ENCODE results near the gene SH3PXD2A.
A peak's percentile ranks its signal among the peaks of the same experiment; 100 is the strongest.
"Not testable (repeated sequence)": the region's sequence is repeated elsewhere in the genome, so short reads cannot be mapped to it uniquely, and the experiment has no call there.

SH3PXD2A gene

DNA sequence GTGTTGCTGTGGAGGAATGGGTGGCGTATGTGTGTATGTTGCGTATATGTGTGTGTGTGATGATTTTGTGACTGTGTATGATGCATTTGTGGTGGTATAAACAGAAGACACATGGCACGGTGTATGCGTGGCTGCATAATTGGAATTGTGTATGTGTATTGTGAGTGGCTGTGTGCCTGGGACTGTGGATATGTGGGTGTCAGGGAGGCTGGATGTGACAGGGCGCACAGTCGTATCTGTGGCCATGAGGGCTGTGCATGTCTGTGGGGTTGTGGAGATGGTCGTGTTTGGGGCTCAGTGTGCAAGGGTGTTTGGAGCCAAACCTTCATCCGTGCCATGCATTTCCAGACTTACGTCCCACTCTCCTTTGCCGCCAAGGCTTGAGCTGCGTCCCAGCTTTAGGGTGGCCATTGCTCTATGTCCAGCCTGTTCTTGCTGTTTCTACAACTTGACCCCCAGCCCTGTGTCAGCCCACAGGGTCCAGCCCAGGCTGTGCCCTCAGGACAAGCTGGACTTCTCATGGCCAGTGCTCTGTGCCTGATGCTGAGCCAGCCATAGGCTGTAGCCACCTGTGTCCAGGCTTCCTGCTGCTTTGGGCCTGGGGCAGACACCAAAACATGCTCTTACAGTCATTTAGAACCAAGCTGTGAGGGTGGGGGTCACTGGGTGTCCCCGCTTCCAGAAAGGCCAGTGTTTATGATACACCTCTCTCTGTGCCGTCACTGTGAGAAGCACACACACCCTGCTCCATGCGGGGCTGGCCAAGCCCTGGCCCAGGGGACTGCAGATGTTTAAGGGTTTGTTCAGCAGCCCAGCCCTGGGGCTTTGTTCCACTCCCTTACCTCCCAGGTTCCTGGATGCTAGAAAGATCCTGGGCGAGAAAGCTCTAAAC lies 234.2 kb downstream of the SH3PXD2A start:
- no peak for DNase-seq (ENCODE audit: low read depth in 2 of 2)

DNA sequence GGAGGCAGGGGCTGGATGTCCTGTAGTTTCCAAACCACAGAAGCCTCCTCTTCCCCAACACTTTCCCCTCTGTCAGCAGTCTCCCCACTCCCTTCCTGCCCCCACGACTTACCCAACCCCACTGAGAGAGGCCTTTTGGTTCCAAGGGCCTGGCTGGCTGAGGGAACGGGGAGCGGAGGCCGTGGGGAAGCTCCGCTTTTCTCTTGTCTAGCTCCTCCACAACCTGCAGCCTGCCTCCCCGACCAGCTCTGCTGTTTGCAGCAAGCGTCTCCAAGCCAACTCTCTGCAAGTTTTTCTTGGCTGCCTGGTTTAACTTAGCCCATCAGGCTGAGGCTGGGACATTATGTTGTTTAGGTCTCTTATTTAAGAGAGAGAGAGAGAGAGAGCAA lies 235.0 kb downstream of the SH3PXD2A start:
- no peak for DNase-seq (ENCODE audit: low read depth in 2 of 2)

DNA sequence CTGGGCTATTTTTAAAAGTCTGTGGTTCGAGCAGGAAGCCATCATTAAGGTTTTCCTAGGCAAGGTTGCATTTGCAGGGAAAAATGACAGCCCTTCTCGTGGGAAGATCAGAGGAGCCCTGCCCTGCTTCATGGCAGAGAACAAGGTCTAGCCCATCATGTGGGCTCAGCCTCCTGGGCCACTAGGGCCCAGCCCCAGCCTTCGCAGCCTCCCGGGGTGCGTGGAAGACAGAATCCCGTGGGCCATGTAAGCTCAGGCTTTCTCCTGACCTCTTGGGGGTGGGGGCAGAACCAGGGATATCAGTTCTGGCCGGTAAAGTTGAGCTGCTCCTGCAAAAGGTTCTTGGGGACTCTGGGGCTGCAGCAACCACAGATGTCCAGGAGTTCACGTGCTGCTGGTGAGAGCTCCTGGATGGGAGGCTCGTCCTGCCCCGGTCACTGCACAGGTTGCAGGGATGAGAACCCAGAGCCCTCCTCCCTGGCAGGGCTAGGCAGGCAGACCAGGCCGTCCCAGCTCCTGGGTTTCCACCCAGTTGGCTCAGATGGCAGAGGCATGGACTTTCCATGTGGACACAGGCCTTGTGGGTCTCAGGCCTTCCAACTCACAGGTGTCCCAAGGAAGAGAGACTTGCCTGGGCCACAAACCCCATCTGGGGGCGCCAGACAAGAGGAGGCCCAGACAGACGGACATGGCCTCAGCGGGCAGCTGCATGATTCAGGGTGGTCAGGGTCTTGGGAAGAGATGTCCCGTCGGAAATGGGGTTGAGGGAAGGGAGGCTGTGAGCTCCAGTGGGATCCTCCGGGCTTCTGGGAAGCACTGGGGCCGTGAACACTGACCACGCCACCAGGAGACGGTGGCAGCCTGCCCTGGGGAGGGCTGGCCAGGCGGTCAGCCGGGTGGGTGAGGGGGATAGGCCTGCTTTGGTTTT lies 235.7 kb downstream of the SH3PXD2A start:
- no peak for DNase-seq (ENCODE audit: low read depth in 2 of 2)

DNA sequence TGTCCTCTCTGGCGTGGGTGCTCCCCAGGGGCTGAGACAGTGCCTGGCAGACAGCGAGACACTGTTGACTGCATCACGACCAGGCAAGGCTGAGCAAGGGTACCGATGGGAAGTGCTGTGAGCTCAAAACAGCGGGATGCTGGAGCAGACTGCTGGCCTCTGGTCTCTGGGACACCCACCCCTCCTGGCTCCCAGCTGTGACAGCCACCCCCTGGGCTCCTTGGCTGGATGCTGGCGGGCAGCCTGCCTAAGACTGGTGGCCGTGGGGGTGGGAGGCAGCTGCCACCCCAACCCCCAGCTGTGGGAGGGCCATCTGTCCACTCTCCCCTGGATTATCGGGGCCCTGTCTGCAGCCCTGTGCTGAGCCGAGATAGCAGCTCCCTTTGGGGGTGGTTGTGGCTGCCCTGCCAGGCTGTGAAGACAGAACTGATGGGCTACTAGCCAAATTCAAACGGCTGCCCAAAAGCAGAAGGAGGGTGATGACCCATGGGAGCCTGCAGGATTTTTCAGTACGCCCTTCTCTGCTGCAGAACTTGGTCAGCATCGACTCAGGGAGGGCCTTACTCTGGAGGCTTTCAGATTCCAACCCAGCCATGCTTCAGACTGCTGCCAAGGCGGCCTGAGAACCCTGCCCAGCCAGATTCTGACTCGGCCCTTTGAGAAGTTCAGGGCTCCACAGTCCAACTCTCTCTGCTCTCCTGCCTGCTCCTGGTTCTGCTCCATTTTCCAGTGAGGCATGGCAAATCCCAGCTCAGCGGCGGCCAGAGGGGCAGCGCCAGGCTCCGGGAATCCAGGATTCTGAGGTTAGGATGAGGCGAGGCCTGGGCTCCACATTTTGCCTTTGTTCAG lies 236.6 kb downstream of the SH3PXD2A start:
- DNase-seq (ENCODE audit: low read depth in 2 of 2): no peak

DNA sequence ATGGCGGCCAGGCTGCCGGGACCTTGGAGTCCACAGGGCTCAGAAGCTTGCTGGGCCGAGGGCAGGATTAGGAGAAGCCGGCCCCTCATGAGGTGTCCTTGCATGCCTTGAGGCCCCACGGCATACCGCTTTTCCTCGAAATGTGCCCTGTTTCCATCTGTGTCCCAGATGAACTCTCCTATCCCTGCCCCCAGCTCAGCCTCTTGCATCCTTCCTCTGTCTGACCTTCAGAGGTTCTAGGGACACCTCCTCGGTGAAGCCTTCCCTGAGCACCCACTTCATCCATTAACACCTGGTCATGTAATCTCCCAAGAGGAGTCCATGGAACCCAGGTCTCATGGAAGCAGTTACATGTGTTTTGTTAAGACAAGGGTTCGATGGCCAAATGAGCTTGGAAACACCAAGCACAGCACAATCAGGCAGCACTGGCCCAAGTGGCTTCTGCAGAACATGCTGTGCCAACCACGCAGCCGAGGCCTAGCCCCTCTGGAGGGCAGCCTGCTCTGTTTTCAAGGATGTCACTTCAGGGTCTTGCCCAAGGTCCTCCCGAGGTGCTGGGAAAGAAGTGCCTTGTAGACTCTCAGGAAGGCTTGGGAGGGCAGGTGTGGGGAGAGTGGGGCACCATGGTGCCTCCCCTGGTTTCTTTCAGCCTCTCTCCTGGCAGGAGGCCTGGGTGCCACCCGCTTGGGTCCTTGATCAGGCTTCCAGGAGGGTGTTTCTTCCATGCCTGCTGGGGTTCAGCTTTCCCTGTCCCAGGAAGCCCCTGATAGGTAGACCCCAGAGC lies 237.6 kb downstream of the SH3PXD2A start:
- DNase-seq (ENCODE audit: low read depth in 2 of 2): no peak

DNA sequence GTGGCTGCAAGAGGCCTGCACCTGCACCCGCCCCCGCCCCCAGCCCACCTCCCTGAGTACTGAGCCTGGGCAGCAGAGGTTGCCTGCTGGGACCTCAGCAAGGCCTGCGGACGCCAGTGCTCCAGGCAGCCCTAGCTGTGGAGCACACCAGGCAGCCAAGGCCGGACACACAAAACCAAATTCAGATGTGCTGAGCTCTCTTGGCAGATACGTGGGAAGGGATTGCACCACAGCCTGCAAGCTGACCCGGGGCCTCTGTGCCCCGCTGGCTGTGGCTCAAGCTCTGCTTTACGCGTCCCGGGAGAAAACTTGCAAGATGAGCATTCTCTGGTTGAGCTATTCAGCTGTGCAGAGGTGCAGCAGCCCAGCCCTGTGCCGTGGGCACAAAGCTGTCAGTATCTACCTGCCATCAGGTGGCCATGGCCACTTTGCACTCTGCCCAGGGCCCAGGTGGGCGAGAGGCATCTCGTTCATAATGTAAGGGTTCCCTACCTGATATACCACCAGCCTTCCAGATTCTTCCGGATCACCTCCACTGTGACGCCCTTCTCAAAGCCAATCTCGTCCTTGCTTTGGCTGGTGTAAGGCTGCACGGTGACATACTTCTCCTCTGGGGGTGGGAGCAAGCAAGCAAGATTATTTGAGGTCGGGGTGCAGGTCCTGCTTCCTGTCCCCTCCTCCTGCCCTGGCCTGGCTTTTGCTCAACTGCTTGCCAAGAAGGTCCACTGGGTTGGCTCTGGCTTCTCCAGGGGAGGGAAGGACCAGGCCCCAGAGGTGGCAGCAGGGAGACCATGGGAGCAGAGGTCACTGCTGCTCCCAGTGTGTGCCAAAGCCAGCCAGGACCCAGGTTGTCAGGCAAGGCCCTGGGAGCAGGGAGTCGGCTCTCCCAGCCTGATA lies 238.4 kb downstream of the SH3PXD2A start:
- DNase-seq (ENCODE audit: low read depth in 2 of 2): no peak

DNA sequence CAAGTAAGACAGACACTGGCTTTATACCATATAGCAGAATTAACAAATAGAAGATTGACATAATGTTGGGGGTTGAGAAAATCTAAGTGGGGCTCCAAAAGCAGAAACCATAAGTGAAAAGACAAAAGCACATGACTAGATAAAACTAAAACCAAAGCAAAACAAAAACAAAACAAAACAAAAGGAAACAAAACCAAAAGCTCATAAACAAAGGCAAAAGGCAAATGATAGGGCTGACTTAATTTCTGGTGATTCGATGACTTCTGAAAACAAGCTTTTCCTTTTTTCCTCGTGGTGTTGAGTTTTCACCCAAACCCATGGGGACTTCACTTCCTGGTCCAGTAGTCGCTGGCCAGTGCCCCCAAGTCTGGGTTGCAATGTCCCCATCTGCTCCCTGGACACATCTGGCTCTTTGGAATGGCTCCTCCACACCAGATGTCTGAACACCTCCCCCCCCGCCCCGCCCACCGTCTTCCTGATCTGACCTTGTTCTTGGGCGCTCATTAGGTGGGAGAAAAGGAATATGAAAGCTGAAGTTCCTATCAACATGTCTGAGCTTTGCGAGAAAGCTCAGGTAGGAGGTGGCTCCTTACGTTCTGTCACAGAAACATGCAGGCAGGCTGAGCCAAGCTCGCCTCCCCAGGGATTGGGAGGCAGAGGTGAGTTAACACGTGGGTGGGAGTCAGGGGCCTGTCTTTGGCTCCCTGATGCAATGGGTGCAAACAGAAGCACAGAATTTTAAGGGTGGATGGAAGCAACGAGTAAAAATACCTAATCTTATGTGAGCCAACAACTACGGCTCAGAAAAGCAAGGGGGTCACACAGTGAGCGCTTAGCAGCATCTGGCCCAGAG lies 240.8 kb downstream of the SH3PXD2A start:
- DNase-seq (ENCODE audit: low read depth in 2 of 2): no peak

DNA sequence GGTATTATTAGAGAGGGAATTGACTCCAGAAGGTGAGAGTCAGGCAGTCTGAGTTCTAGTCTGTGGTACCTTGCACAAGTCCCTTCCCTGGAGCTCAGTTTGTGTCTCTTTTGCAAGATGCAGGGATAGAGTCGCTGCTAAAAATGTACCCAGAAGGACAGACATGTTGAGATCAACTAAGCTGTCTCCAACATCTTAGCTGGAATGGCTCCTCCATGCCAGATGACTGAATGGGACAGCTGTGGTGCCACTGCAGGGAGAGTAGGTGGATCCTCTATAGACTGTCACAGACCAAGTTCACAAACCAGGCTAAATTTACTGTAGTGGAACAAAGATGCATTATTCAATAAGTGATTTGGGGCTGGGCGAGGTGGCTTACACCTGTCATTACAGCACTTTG lies 241.8 kb downstream of the SH3PXD2A start:
- no peak for DNase-seq (ENCODE audit: low read depth in 2 of 2)

DNA sequence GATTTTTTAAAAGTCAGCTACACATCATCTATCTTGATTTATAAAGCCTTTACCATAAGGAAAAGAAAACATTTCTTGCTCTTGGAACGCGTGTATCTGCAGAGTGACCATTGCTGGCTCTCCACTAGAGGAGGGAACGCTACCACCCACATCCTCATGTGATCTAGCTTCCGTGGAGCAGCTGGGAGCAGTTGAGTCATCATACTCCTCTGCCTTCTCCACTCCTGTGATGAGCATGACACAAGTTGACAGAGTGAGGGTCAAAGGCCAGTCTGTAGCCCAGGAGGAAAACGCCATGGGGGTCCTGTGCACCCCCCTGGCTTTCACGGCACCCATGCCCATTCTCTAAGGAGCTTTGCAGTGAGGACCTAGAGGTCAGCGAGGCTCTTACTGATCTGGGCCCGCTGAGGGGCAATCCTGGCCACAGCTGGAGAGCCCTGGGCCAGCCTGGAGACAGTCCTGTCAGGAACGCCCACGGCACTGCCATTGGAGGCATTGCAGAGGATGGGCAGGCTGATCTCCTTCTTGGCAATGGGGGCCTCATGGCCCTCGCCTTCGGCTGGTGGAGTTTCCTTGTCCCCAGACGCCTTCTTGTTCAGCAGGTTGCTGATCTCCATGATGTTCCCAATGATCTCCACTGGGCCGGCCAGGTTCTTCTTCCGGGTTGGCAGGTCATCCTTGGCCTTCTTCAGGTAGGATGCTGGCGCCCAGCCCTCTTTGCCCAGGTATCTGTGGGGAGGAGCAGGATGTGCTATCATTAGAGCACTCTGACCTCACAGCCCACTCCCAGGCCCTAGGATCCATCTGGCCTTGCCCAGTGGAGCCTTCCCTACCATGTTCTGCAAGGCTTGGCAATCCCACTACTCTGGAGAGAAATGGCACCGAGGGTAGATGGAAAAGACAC lies 242.7 kb downstream of the SH3PXD2A start:
- DNase-seq (ENCODE audit: low read depth in 2 of 2): no peak

DNA sequence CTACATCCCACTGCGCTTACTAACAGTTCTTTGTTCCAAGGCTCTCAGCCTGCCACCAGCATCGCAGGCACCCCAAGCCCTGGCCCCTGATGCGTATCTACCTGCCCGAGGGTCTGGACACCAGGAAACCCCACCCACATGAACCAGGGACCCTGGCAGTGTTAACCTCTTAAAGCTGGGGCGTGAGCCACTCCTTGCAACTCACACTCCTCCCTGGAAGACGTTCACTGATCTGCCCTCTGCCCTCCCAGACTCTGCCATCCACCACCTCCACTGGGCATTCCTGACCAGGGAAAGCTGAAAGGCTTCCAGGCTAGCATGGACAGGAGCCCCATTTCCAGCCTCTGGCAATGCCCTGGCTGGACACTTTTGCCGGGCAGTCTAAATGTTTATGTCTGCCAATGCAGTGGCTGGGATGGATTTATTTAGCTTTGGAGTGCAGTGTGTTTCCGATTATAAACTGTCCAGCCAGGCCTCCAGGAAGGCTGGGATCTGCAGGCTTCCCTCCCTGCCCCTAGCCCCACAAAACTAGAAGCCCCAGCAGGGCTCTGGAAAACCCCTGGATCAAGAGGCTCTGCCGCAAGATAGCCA lies 244.4 kb downstream of the SH3PXD2A start:
- no peak for DNase-seq (ENCODE audit: low read depth in 2 of 2)

DNA sequence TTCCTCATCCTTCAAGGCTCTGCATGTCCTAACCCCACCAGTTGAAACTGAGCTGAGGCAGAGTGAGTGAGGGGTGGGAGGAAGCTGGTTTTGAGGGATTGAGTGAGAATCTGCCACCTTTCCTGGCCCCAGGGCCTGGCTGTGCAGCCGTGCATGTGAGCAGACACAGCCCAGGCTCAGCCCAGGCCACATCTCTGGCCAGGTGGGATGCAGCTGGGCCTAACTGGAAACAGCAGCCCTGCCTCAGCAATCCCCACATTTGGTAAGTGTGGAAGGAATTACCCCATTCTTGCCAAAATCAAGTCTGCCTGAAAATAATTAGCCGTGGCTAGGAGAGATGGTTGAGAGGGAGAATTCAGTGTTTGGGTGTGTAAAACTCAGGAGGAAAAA lies 245.3 kb downstream of the SH3PXD2A start:
- DNase-seq (ENCODE audit: low read depth in 2 of 2): no peak

DNA sequence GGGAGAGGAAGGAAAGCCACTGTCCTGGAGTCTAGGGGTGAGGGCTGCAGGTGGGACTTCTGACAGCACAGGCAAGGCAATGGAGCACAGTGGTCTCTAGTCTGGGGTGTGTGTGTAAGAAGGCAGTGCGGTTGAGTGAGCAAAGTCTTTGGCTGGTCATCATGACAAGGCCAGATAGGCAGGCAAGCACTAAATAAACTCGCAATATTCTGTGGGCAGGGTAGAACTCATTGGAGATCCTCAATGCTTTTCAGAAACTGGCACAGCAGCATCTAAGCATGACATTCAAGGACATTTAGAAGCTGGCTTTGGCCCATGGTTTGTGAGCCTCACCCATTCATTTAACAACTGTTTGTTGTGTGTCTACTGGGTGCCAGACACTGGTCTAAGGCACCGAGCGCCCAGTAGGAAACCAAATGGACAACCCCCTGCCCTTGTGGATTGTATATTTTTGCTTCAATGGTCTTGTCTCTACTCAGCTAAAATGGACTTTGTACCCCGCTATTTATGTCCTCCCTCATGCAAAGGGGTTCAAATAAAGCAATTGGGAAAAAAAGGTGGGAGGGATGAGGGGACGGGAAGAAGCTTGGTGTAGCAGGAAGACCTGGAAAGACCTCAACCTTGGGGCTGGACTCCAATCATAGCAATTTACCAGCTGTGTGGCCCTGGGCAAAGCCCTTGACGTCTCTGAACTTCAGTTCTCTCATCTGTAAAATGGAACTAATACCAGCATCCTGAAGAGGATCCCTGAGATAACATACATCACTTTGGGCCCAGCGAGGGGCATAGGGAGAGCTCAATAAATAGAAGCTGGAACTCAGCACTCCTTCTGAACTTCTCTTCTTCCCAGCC lies 245.9 kb downstream of the SH3PXD2A start:
- no peak for DNase-seq (ENCODE audit: low read depth in 2 of 2)

DNA sequence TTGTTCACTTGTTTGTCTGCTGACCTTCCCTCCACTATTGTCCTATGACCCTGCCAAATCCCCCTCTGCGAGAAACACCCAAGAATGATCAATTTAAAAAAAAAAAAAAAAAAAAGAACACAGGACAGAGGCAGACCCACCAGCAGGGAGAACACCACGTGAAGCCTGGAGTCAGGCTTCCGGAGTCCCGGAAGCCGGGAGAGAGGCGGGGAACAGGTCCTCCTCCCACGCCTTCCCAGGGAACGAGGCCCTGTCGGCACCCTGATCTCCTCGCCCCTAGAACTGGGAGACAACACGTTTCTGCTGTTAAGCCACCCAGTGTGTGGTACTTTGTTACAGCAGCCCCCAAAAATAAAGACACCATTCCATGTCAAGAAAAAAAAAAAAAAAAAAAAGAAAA lies 247.3 kb downstream of the SH3PXD2A start:
- not testable (repeated sequence) for DNase-seq (ENCODE audit: low read depth in 2 of 2)

DNA sequence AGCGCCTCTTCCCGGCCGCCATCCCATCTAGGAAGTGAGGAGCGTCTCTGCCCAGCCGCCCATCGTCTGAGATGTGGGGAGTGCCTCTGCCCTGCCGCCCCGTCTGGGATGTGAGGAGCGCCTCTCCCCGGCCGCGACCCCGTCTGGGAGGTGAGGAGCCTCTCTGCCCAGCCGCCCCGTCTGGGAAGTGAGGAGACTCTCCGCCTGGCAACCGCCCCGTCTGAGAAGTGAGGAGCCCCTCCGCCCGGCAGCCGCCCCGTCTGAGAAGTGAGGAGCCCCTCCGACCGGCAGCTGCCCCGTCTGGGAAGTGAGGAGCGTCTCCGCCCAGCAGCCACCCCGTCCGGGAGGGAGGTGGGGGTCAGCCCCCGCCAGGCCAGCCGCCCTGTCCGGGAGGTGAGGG lies 248.3 kb downstream of the SH3PXD2A start:
- not testable (repeated sequence) for DNase-seq (ENCODE audit: low read depth in 2 of 2)

DNA sequence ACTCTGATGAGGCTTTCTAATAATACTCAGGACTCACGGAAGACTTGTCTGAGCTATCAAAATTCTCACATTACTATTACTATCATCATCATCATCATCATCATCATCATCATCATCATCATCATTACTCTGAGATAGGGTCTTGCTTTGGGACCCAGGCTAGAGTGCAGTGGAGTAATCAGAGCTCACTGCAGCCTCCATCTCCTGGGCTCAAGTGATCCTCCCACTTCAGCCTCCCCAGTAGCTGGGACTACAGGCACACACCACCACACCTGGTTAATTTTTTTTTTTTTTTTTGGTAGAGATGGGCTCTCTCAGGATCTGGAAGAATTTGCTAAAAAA lies 249.3 kb downstream of the SH3PXD2A start:
- not testable (repeated sequence) for DNase-seq (ENCODE audit: low read depth in 2 of 2)

DNA sequence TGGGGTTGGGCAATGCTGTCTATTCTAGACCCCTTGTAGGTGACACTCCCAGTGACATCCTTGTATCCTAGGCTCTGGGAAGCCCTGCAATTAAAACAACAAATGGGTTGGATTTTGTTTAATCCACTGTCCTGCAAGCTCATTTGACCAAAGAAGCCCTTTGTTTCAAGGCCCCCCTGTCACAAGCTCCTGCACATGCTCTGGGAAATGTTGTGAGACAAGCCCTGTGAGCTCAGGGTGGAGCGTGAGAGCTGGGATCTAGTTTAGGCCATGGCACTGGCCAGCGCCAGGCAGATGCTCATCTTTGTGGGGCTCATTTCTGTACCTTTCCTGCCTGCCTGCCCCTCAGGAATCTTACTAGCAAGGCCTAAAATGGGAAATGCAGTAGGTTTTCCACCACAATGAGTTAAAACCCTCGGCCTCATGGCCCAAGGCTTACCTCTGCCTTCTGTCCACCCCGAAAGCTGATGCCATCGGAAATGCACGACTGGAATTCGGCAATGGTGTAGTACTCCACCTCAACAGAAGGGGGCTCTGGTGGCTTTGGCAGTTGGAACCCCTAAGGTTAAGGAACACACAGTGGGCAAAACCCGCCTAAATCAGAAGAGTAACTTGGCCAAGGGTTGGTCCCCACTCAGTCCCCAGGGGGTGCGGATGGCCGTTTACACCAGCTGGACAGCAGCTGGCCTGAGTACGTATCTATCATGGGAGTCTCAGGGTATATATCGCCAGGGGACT lies 249.8 kb downstream of the SH3PXD2A start:
- peak in 1 of 2 donors; percentile 8 for DNase-seq (ENCODE audit: low read depth in 2 of 2)
